Pancreas (tissue), 10 donors: ENCODE data around the gene SEC31A. TPM values are rescaled to one million over a fixed set of nuclear protein-coding genes. Genes with fewer than 3 reads are reported as not detected.
A peak's percentile ranks its signal among the peaks of the same experiment; 100 is the strongest.

ENCODE experiments used
- ATAC-seq, 4 donors: fragments of 200-7000 bp; cut with Tn5 transposase; one replicate each; pipeline versions ENCODE4 v1.8.0 to v1.9.1; 2020; ENCODE audit warnings: mild to moderate bottlenecking in 4 of 4, moderate library complexity in 4 of 4
- DNase-seq, 6 donors: peaks; one replicate each; pipeline ENCODE4 v3.0.0-alpha.2; 2020
- FAIRE-seq: peaks from 2 replicates; lab custom pipeline; 2012; peaks lifted over from hg19 to GRCh38; lab: Jason Lieb, UNC
- H3K27ac ChIP-seq, 4 donors: fragments of 200-600 bp; sonication (generic); 1 replicate in 3 of 4; 2 replicates in 1 of 4; pipeline versions ENCODE4 v1.5.0 to v1.8.0; 2020
- H3K27me3 ChIP-seq, 4 donors: fragments of 200-600 bp; one replicate each; pipeline ENCODE4 v1.8.0; 2021
- H3K36me3 ChIP-seq, 3 donors: fragments of 200-600 bp; sonication (generic) in 1 of 3; one replicate each; pipeline versions ENCODE4 v1.5.0 to v1.8.0; 2020 to 2021
- H3K4me1 ChIP-seq, 3 donors: fragments of 200-600 bp; one replicate each; pipeline ENCODE4 v1.8.0; 2021
- H3K4me3 ChIP-seq, 4 donors: fragments of 200-600 bp; sonication (generic) in 2 of 4; one replicate each; pipeline versions ENCODE4 v1.5.0 to v1.8.0; 2020 to 2021
- H3K9me3 ChIP-seq, 4 donors: fragments of 200-600 bp; one replicate each; pipeline ENCODE4 v1.8.0; 2021
- CTCF ChIP-seq, 4 donors: fragments of 200-600 bp; sonication (generic) in 3 of 4; IDR thresholded peaks; one replicate each; pipeline versions ENCODE4 v1.5.0 to v1.8.0; 2021; ENCODE audit warnings: antibody characterized with exemption in 4 of 4
- whole genome bisulfite sequencing, 2 donors: extraction: QIAGEN DNeasy Blood & Tissue Kit; methylation state at CpG; one replicate each; pipeline ENCODE4 v1.1.7; 2013; 5-methylcytosine and 5-hydroxymethylcytosine counted together
- intact Hi-C, 3 donors: fragments of 100-400 bp; cut with DNase I; formaldehyde crosslinking; loops; one replicate each; pipeline versions ENCODE4 v1.11.1 to v1.14.2; 2022
- polyA plus RNA-seq, 2 donors: library from polyadenylated mRNA; stranded (reverse); fragments of 200-250 nt; gene quantifications; one replicate each; pipeline ENCODE4 v1.2.3, GENCODE V29; 2013
- total RNA-seq, 6 donors: library from RNA; stranded (reverse); fragmentation: NEBNext Ultra II Directional in 4 of 6; extraction: Animal tissue kit (Norgen Biotek cat#: 25700) in 4 of 6; gene quantifications; one replicate each; pipeline versions ENCODE4 v1.2.1 to v1.2.4, GENCODE V29; 2021 to 2023
- donor health status: healthy with polysubstance abuse.
- donor health status: DM: no; HTN: no; CAD: no; lungs with moderate emphysema.
- donor health status: DM: no; HTN: no; CAD: no.
- donor health status: control.
- donor health status: control.
- donor health status: Bipolar disorder and iron deficiency.
- donor health status: DM: yes; HTN: yes; CAD: no.
- donor health status: DM: no; HTN: no; CAD: no.
- donor health status: DM: no; HTN: no; CAD: no.
- donor health status: DM: yes; HTN: yes; CAD: no.

SEC31A gene
- total and polyA plus RNA-seq, 8 donors: 123 to 205 (median 169) TPM

DNA sequence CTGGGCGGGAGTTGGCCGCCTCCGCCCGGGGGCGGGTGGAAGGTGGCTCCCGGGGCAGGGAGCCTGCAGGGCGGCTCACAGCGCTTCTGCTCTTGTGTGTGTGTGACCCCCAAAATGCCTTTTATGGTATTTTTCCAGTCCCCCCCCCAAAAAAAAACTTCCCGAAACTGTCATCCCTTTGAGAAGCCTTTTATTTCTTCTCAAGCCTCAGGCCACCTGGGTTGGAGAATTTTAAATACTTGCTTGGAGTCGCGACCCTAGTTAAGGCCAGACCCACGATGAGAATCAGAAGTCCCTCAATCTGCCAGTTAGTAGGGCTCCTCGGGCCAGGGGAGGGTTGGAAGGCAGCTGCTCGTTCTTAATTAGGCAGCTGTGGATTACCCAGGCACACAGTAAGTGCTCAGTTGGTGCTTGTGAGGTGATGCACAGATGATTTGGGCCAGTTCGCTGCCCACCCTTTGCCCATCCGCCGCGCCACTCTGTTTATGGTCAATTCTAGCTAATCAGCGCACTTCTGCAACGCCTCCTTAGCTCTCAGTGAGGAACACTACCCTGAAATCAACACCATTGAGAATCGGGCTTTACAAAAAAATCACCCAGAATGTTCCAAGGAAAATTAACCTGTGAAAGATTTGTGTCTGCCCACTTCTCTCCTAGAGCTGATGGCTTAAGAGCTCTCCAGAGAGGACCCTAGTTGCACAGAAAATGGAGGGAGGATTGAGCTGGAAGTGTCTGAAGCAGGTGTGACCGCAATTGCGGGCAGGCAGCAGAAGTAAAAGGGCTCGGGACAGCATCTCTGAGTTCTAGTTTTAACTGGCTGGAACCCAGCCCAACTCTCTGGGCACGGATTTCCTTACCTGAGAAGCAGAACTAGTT is 91.7 kb downstream of the SEC31A start:
- no peak for DNase-seq
- peak; percentile 14 to 31 (median 17) for ATAC-seq
- FAIRE-seq: no peak

DNA sequence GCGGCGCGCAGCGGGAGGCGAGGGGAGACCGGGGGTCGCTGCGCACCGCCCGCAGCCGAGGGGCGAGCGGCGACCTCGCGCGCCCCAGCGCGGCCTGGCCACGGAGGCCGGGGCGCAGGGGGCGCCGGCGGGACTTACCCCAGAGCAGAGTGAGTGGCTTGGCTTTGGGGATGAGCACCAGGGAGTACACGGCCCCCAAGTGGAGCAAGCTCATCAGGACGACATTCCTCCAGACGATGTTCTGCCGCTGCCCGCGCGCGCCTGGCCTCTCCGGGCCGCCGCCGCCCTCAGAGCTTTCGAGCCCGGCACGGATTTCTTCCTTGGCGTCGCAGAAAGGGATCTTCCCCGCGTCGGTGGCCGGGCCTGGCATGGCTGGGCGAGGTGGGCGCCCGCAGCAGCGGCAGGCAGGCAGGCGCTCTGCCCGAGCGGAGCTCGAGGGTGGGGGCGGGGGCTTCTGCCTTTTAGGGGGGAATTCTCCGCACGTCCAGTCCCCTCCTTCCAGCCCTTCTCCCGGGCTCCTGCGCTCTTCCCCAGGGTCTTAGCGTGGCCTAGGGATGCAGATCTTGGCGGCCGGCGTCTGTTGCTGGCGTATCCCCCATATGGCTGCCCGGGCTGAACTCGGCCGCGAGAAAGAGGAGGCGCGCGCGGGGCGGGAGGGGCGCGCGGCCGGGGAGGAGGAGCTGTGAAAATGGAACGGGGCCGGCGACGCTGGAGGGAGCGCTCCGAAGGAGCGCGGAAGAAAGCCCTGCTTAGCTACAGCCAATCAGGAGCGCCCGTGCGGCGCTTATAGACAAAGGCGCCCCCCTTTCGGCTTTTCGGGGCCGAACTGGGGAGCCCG is 92.6 kb downstream of the SEC31A start, which contains the start of gene SCD5:
TSS of gene SCD5 (minus strand) at position 629 of the 838 bp plus-strand sequence. CDS start at position 370, 259 bp downstream.
- WGBS, 2 donors: 0 to 1% methylated on average over 72 to 94 of the region's 94 CpGs
- intact Hi-C loops: no loop called here
- peak; percentile 82 to 92 (median 90) for ATAC-seq

More for the DNA sequence above, 91.7 kb downstream of the SEC31A start:
- H3K27ac ChIP-seq: peak overlapping the region; percentile 38 to 74 (median 52)
- TF ChIP-seq CTCF (IDR thresholded peaks at IDR 0.05): no peak
- 6 to 9% methylated on average over 25 of the region's 25 CpGs for WGBS, 2 donors
- no peaks in the 10 kb centered on the region for H3K27me3 ChIP-seq
- H3K4me1 ChIP-seq: peaks cover 0 to 6% (median 0%) of the 10 kb centered on the region in 3 donors
- no peaks in the 10 kb centered on the region for H3K36me3 ChIP-seq
- H3K9me3 ChIP-seq: no peaks in the 10 kb centered on the region
- H3K4me3 ChIP-seq: peak overlapping the region; percentile 66 to 83 (median 74)
- intact Hi-C loops: no loop called here

GRCh38 chr4:82797405-82798111 is 93.4 kb downstream of the SEC31A start:
- no peaks in the 10 kb centered on the region for H3K27me3 ChIP-seq
- WGBS, 2 donors: 8 to 9% methylated on average over 33 to 47 of the region's 47 CpGs
- no peaks in the 10 kb centered on the region for H3K36me3 ChIP-seq
- intact Hi-C loops: no loop called here
- ATAC-seq (peak; percentile 29 to 46 (median 34)), FAIRE-seq (no peak), DNase-seq (peak in 5 of 6 donors; percentile 25 to 73 (median 44))
- peaks cover 0 to 6% (median 0%) of the 10 kb centered on the region in 3 donors for H3K4me1 ChIP-seq
- H3K9me3 ChIP-seq: no peaks in the 10 kb centered on the region
- peak overlapping the region; percentile 38 to 74 (median 52) for H3K27ac ChIP-seq
- TF ChIP-seq CTCF (IDR thresholded peaks at IDR 0.05): no peak
- H3K4me3 ChIP-seq: peak overlapping the region; percentile 66 to 83 (median 74)

More for the DNA sequence above, 92.6 kb downstream of the SEC31A start, which contains the start of gene SCD5:
- Histone ChIP-seq H3K4me1 (peaks cover 0 to 6% (median 0%) of the 10 kb centered on the region in 3 donors), H3K27ac (peak within 1 kb of the TSS; percentile 38 to 74 (median 52)), H3K36me3 (no peaks in the 10 kb centered on the region), H3K27me3 (no peaks in the 10 kb centered on the region), H3K4me3 (peak within 1 kb of the TSS; percentile 66 to 83 (median 74)), H3K9me3 (no peaks in the 10 kb centered on the region)
- DNase-seq: peak; percentile 57 to 83 (median 69)
- no peak for TF ChIP-seq CTCF (IDR thresholded peaks at IDR 0.05)
- no peak for FAIRE-seq

GRCh38 chr4:82797040-82797404 is 93.9 kb downstream of the SEC31A start:
- ATAC-seq (no peak), DNase-seq (peak in 1 of 6 donors; percentile 31), FAIRE-seq (no peak)
- Histone ChIP-seq H3K9me3 (no peaks in the 10 kb centered on the region), H3K4me3 (peak overlapping the region; percentile 66 to 83 (median 74)), H3K27me3 (no peaks in the 10 kb centered on the region), H3K27ac (peak overlapping the region in 2 of 4 donors; percentile 57 to 74), H3K36me3 (no peaks in the 10 kb centered on the region), H3K4me1 (peaks cover 0 to 6% (median 0%) of the 10 kb centered on the region in 3 donors)
- intact Hi-C loops: no loop called here
- TF ChIP-seq CTCF (IDR thresholded peaks at IDR 0.05): no peak
- 51 to 55% methylated on average over 6 of the region's 6 CpGs for WGBS, 2 donors
